Lower lobe of right lung (tissue), 2 donors: ENCODE results near the gene CRADD. TPM values are rescaled to one million over a fixed set of nuclear protein-coding genes. Genes with fewer than 3 reads are reported as not detected.
A peak's percentile ranks its signal among the peaks of the same experiment; 100 is the strongest.
"Not testable (repeated sequence)": the region's sequence is repeated elsewhere in the genome, so short reads cannot be mapped to it uniquely, and the experiment has no call there.

Experiments used
- ATAC-seq, 2 donors: fragments of 200-7000 bp; cut with Tn5 transposase; one replicate each; pipeline ENCODE4 v1.9.1; 2020 to 2022; ENCODE audit warnings: mild to moderate bottlenecking in 2 of 2, moderate library complexity in 2 of 2
- DNase-seq: peaks from one replicate; pipeline ENCODE4 v3.0.0-alpha.2; 2020
- H3K27ac ChIP-seq: fragments of 200-600 bp; one replicate; pipeline ENCODE4 v1.8.0; 2022
- H3K27me3 ChIP-seq: fragments of 200-600 bp; one replicate; pipeline ENCODE4 v1.8.0; 2022; ENCODE audit warnings: low read depth
- H3K36me3 ChIP-seq: fragments of 200-600 bp; one replicate; pipeline ENCODE4 v1.8.0; 2022; ENCODE audit warnings: mild to moderate bottlenecking
- H3K4me1 ChIP-seq: fragments of 200-600 bp; one replicate; pipeline ENCODE4 v1.8.0; 2022
- H3K4me3 ChIP-seq: fragments of 200-600 bp; one replicate; pipeline ENCODE4 v1.8.0; 2022; ENCODE audit warnings: mild to moderate bottlenecking
- H3K9me3 ChIP-seq: fragments of 200-600 bp; one replicate; pipeline ENCODE4 v1.8.0; 2022
- CTCF ChIP-seq: fragments of 200-600 bp; IDR thresholded peaks from one replicate; pipeline ENCODE4 v1.8.0; 2022; ENCODE audit warnings: antibody characterized with exemption, mild to moderate bottlenecking
- intact Hi-C: fragments of 100-400 bp; cut with DNase I; formaldehyde crosslinking; loops from one replicate; pipeline ENCODE4 v1.11.0; 2022
- total RNA-seq: library from RNA; stranded (reverse); fragmentation: NEBNext Ultra II Directional; extraction: Animal tissue kit (Norgen Biotek cat#: 25700); gene quantifications from one replicate; pipeline ENCODE4 v1.2.1, GENCODE V29; 2021
- donor health status: DM: no; HTN: yes; CAD: no; lungs with severe emphysema.

Gene CRADD
- total RNA-seq, 1 donor from 2014 or later = 16.5 TPM

GRCh38 chr12:93751864-93752610, 74.9 kb downstream of the CRADD start:
- Histone ChIP-seq H3K4me3 (no peak overlapping the region), H3K36me3 (no peaks in the 10 kb centered on the region), H3K9me3 (peaks cover 4% of the 10 kb centered on the region), H3K4me1 (peaks cover 18% of the 10 kb centered on the region), H3K27me3 (no peaks in the 10 kb centered on the region), H3K27ac (peak overlapping the region; percentile 59)
- no peak for TF ChIP-seq CTCF
- DNase-seq (no peak), ATAC-seq (peak; percentile 92 to 95)
- intact Hi-C loops = no loop called here

- Histone ChIP-seq H3K9me3 (peaks cover 4% of the 10 kb centered on the region), H3K27me3 (no peaks in the 10 kb centered on the region), H3K36me3 (no peaks in the 10 kb centered on the region), H3K4me3 (no peak overlapping the region), H3K27ac (no peak overlapping the region), H3K4me1 (peaks cover 25% of the 10 kb centered on the region)
- no peak for TF ChIP-seq CTCF
- intact Hi-C loops = no loop called here
- ATAC-seq = no peak
- DNase-seq = no peak
Observed at GRCh38 chr12:93753285-93753684, 76.1 kb downstream of the CRADD start.

GRCh38 chr12:93753838-93754429, 76.8 kb downstream of the CRADD start:
- H3K4me1 ChIP-seq = peaks cover 27% of the 10 kb centered on the region
- H3K9me3 ChIP-seq = peaks cover 4% of the 10 kb centered on the region
- H3K27ac ChIP-seq = no peak overlapping the region
- intact Hi-C loops = no loop called here
- DNase-seq = no peak
- TF ChIP-seq CTCF = no peak
- H3K27me3 ChIP-seq = no peaks in the 10 kb centered on the region
- no peak overlapping the region for H3K4me3 ChIP-seq
- no peak for ATAC-seq
- H3K36me3 ChIP-seq = no peaks in the 10 kb centered on the region

- DNase-seq, ATAC-seq, H3K9me3 ChIP-seq, H3K27ac ChIP-seq, H3K36me3 ChIP-seq, H3K27me3 ChIP-seq, H3K4me3 ChIP-seq, intact Hi-C loops: not testable (repeated sequence)
- peaks cover 33% of the 10 kb centered on the region for H3K4me1 ChIP-seq
Observed at GRCh38 chr12:93754859-93755258, 77.7 kb downstream of the CRADD start.

GRCh38 chr12:93756288-93756687, 79.1 kb downstream of the CRADD start:
- peaks cover 29% of the 10 kb centered on the region for H3K4me1 ChIP-seq
- no peak overlapping the region for H3K27ac ChIP-seq
- H3K27me3 ChIP-seq = no peaks in the 10 kb centered on the region
- peaks cover 4% of the 10 kb centered on the region for H3K9me3 ChIP-seq
- ATAC-seq (no peak), DNase-seq (no peak)
- intact Hi-C loops = no loop called here
- H3K36me3 ChIP-seq = no peaks in the 10 kb centered on the region
- no peak overlapping the region for H3K4me3 ChIP-seq
- no peak for TF ChIP-seq CTCF
